NCI-H1092 (cell line): ENCODE measurements around the gene FAAH2.
"Not testable (repeated sequence)": the region's sequence is repeated elsewhere in the genome, so short reads cannot be mapped to it uniquely, and the experiment has no call there.

ENCODE experiments used
- DNase-seq: peaks from one replicate; lab custom pipeline; 2025; lab: John Stamatoyannopoulos, UW

The FAAH2 gene, protein sequence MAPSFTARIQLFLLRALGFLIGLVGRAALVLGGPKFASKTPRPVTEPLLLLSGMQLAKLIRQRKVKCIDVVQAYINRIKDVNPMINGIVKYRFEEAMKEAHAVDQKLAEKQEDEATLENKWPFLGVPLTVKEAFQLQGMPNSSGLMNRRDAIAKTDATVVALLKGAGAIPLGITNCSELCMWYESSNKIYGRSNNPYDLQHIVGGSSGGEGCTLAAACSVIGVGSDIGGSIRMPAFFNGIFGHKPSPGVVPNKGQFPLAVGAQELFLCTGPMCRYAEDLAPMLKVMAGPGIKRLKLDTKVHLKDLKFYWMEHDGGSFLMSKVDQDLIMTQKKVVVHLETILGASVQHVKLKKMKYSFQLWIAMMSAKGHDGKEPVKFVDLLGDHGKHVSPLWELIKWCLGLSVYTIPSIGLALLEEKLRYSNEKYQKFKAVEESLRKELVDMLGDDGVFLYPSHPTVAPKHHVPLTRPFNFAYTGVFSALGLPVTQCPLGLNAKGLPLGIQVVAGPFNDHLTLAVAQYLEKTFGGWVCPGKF

GRCh38 chrX:57286507-57287251 lies at the start of gene FAAH2:
Gene FAAH2, plus strand, starts transcription at chrX:57286706. Its CDS starts 120 bp downstream, at chrX:57286826.
- peak; percentile 44 for DNase-seq

- no peak for DNase-seq
Observed at GRCh38 chrX:57241967-57242366, 44.5 kb upstream of the FAAH2 start.

GRCh38 chrX:57251965-57252364 lies 34.5 kb upstream of the FAAH2 start:
- no peak for DNase-seq

DNA sequence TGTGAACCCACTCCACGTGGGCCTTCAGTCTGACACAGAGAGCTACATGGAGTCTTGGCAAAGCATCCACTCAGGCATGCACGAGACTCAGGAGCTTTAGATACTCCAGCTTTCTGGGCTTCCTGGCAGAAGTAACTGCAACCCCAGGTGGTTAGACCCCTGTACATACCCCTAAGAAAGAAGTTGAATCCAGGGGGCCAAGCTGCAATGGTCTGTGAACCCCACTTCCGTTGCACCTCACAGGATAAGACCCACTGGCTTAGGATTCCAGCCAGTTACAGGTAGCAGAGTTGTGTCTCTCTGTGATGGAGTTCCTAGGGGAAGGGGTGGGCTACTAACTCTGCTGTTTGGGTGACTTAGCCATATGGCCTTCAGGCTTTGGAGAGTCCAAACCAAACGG lies 21.4 kb upstream of the FAAH2 start:
- no peak for DNase-seq

DNA sequence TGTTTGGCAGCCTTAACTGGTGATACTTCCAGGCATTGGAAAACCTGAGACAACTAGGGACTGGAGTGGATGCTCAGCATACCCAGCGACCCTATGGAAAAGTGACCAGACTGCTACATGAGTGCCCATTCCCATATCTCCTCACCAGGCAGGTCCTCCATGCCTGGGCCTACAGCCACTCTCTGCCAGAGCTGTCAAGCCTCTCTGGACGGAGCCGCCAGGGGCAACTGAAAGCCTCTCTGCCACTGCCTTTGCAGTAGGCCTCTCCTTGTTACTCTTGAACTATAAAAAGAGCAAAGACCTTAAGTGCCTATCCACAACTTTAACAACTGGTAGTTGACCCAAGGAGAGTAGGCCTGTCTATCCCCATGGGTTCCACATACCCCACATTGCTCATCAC lies 20.2 kb upstream of the FAAH2 start:
- DNase-seq = no peak

GRCh38 chrX:57266871-57267270 lies 19.6 kb upstream of the FAAH2 start:
- no peak for DNase-seq

- no peak for DNase-seq
Observed at GRCh38 chrX:57267308-57267707, 19.2 kb upstream of the FAAH2 start.

- no peak for DNase-seq
Observed at GRCh38 chrX:57270980-57271379, 15.5 kb upstream of the FAAH2 start.

GRCh38 chrX:57282568-57282967 lies 3.9 kb upstream of the FAAH2 start:
- DNase-seq = no peak

GRCh38 chrX:57285001-57285400 lies 1.5 kb upstream of the FAAH2 start:
- no peak for DNase-seq

DNA sequence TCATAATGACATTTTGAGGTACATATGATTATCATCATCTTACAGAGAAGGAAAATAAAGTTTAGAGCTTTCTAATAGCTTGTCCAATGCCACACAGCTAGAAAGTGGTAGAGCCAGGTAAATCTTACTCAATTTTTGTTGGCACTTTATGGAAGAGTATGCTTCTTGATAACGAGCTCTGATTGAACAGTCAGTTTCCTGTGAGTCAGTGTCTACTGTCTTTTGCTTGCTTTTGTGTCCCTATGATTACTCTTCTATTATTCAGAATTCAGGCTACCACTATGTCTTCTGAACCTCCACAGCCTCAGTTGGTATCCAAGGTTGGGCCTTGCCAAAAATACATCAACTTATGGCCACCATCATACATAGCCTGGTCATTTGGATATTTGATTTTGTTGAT lies 2.6 kb downstream of the FAAH2 start:
- no peak for DNase-seq

GRCh38 chrX:57294961-57295360 lies 8.5 kb downstream of the FAAH2 start:
- DNase-seq = no peak

DNA sequence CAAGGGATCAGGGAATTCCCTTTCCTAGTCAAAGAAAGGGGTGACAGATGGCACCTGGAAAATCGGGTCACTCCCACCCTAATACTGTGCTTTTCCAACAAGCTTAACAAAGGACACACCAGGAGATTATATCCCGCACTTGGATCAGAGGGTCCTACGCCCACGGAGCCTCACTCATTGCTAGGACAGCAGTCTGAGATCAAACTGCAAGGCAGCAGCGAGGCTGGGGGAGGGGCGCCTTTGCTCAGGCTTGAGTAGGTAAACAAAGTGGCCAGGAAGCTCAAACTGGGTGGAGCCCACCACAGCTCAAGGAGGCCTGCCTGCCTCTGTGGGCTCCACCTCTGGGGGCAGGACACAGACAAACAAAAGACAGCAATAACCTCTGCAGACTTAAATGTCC lies 9.2 kb downstream of the FAAH2 start:
- DNase-seq = not testable (repeated sequence)

- no peak for DNase-seq
Observed at GRCh38 chrX:57313583-57314215, 27.2 kb downstream of the FAAH2 start.

- no peak for DNase-seq
Observed at GRCh38 chrX:57329008-57329407, 42.5 kb downstream of the FAAH2 start.

DNA sequence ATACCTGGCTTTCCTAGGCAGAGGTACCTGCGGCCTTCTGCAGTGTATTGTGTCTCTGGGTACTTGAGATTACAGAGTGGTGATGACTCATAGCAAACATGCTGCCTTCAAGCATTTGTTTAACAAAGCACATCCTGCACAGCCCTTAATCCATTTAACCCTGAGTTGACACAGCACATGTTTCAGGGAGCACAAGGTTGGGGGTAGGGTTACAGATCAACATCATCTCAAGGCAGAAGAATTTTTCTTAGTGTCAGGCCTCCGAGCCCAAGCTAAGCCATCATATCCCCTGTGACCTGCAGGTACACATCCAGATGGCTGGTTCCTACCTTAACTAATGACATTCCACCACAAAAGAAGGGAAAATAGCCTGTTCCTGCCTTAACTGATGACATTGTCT lies 49.3 kb downstream of the FAAH2 start:
- not testable (repeated sequence) for DNase-seq

DNA sequence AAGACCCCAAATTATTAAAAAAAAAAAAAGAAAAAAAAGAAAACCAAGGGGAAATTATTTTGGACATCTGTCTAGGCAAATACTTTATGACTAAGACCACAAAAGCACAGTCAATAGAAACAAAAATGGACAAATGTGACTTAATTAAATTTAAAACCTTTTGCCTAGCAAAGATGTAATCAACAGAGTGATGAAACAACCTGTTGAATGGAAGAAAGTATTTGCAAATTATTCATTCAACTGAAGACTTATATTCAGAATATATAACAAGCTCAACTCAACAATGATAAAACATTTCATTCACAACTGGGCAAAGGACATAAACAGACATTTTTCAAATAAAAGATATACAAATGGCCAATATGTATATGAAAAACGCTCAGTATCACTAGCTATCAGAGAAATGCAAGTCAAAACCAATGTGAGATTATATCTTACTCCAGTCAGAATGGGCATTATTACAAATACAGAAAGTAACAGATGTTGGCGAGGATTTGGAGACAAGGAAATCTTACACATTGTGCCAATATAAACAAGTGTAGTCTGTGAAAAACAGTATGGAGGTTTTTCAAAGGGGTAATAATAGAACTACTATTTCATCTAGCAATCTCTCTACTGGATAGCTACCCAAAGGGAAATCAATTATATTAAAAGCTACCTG lies 67.1 kb downstream of the FAAH2 start:
- no peak for DNase-seq

DNA sequence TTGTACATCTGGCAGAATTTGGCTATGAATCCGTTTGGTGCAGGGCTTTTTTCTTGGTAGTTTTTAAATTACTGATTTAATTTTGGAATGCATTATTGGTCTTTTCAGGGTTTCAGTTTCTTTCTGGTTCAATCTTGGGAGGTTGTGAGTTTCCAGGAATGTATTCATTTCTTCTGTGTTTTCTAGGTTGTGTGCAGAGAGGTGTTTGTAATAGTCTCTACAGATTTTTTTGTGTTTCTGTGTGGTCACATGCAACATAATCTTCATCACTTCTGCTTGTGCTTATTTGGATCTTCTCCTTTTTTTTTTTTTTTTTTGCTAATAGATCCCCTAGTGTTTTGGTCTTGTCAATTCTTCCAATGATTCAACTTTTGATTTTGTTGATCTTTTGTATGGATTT lies 77.6 kb downstream of the FAAH2 start:
- DNase-seq = no peak

DNA sequence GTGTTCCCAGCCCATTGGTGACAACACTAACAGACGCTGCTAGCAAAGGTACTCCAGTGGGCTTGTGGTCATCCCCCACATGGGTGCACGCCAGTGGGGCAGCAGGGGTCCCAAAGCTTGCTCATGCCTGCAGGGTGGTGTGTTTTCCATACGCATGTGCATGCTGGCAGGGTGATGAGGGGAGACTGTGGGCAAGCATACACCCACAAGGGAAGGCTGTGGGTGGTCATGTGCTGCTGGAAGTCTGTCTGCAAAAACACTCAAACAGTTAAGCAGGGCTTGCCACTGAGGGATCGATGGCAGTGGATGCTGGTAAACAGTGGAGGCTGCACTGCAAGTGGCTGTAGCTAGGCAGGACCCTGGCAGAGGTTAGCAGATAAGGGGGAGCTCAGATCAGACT lies 79.9 kb downstream of the FAAH2 start:
- DNase-seq = no peak

GRCh38 chrX:57367649-57368048 lies 81.1 kb downstream of the FAAH2 start:
- DNase-seq = no peak

DNA sequence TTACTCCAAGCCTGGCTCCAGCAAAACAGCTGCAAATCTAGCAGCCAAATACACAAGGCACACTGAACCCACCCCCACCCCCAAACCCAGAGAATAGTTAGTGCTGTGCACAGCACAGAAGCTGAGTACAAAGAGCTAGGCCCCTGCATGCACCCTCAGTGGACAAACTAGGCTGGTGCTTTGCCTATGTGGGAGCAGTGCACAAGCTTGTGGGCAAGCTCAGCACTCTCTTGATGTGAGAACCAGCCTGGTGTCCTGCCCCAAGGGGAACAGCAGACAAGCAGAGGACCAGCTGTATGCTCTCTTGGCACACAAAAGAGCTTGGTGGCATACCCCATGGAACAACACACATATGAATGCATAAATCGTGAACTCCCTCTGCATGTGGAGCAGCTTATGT lies 81.7 kb downstream of the FAAH2 start:
- DNase-seq = no peak

GRCh38 chrX:57379296-57379695 lies 92.8 kb downstream of the FAAH2 start:
- DNase-seq = no peak
